GM19463 (cell line): Measurements from ENCODE around the gene MOB2.
"Not testable (repeated sequence)": the region's sequence is repeated elsewhere in the genome, so short reads cannot be mapped to it uniquely, and the experiment has no call there.

Experiments used
- ATAC-seq: cut with Tn5 transposase; IDR thresholded peaks from one replicate; pipeline ENCODE4 v1.9.1; 2021; ENCODE audit warnings: mild to moderate bottlenecking, moderate library complexity; ENCODE audit not compliant: unreplicated experiment

MOB2 gene

GRCh38 chr11:1519028-1520010, 32.7 kb upstream of the MOB2 start:
- no peak for ATAC-seq

DNA sequence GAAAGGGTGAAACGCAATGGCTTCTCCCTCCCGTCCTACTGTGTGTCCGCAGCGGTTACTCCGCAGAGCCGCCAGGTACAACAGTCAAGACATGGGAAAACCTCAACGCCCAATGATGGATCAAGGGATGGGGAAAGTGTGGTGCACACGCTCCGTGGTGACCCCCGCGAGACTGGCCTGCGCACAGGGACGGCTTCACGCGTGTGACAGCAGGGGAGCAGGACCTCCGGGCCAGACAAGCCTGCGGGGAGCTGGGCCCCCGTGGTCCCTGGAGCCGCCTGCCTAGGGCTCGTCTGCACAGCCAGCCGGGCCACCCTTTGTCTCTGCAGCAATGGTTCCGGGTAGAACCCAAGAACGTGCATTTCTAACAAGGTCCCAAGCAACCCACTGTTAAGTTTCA, 31.7 kb upstream of the MOB2 start:
- ATAC-seq = no peak

DNA sequence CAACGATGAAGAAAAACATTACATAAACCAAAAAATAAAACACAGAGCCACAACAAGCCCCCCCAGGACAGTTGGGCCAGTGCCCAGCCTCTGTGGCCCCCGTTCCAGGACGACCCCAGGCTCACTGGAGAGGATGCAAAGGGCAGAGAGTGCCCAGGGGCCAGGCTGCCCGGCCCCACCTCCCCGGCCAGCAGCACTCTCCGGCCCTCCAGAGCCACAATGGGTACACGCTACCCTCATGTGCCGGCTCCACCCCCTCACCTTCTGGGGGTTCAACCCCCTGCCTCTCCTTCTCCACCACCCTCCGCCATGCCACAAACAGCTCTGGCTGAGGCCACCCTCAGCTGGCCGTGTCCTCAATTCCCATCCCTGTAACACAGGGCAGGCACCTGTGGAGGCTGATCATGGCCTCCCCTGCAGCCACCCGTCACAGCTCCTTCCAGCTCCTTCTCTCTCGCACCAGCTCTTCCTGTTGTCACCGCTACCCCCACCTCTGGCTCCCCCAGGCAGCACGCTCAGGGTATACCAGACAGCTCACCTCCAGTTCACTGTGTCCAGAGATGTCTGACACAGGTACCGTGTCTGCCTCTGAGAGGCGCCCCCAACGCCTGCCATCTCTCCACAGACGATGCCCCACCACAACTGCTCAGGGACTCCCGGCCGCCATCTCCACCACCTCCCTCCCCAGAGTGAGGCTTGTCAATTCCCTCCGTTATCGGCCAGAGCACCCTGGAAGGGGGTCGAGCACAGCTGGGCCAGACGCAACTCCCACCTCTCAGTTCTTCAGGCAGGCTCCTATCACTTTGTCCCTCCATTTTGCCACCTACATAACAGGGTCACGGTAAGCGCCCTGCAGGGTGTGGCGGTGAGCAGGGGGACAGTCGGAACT, 30.8 kb upstream of the MOB2 start:
- no peak for ATAC-seq

- ATAC-seq = no peak
Observed at GRCh38 chr11:1516273-1517067, 29.9 kb upstream of the MOB2 start.

DNA sequence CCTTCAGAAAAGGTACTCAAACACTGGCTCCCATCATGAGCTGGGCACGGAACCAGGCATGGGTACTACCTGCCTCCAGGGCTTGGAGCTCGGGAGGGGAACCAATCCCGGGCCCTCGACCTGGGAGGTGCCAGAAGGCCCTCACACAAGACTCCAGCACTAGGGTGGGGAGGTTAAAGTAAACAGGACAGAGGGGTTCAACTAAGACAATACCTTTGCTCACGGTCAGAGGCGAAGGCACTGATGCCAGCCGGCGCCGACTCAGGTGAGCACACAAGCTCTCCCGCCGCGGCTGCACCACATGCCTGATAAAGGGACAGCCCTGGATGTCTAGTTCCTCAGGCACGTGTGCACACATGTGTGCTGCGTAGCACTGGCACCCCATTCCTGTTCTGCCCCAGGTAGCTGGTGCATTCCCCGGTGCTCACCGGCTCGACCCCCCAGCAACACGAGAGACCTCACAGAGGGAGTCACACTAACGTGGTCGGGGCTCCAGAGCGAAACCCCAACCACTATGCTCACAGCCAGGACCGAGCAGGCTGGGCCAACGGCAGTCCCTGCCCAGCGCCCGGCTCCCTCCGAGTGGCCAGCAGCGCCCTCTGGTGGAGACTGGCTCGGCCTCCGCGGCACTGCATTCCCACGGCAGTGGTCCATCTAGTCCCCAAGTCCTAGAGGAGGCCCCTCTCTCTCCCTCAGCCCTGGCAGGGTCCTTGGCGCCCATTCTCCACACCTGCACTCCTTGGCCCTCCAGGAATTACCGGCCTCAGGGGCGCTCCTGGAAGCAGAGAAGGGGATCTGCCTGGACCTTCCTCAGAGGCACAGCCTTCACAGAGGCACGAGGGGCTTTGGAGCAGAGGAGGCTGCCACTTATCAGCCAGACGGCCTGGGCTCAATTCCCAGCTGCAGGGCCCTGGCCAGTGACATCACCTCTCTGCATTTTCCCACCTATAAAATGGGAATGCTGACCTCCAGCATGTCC, 28.8 kb upstream of the MOB2 start:
- ATAC-seq = no peak

- ATAC-seq = no peak
Observed at GRCh38 chr11:1514336-1515061, 27.9 kb upstream of the MOB2 start.

DNA sequence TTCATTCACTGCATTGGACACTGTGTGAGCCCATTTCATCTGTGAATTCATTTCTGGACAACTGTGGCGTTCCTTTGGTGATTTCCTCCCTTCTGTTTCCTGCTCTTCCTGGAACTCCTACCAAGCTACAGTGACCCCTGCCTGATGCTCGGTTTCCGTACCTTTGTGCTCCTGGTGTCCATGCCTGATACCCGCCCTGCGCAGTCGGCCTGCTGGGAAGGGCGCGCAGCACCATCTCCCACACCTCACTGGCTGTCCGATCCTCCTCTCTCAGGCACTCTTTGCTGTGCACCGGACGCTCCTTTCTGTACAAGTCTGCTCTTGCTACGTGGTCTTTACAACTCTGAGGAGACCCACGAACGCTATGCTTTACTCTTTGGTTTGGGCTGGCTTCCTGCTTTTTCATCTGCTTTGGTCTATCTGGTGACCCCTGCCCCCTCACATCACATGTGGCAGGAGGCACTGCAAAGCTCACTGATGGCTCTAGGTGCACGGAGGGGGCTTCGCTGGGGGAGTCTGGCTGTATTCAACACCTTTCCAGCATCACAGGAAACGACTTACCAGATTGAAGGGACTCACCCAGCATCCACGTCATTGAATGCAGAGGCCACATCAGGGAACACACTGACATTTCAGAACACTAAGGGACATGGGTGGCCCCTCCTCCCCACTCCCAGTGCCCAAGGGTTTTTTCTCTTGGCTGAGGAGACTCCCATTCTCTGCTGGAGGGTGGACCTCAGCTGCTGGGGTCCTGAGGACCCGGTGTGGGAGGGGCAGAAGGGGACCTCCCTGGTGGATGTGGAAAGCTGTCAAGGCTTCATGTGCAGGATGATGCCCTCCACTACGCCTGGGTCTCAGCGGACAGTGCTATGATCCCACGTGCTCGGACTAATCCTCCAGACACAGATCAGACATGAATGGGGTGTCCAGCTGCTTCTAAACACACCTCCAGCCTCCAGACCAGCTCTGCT, 27.0 kb upstream of the MOB2 start:
- ATAC-seq = no peak

GRCh38 chr11:1512531-1513258, 26.1 kb upstream of the MOB2 start:
- not testable (repeated sequence) for ATAC-seq

DNA sequence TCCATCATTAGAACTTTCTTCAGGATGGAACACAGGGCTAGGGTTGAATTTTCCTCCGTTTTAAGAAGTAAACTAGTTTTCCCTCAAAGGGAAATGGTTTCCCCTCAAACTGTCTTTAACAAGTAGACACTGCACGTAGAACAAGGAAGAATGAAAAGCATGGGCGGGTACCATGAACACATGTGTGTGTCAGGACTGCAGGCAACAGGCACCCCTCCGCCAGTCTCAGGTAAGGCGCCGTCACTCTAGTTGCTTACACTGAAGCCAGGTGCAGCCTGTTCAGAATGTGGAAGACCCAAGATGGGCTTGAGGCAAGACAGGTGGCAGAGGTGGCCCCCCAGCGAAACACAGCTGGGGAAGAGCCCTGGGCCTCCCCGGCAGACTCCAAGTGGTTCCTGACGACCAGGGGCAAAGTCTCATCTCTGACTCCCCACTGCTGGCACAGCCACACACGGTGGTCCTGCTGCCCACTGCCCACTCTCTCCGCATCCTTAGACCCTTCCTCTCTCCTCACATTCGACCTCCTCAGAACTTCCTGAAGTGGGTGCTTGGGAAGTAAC, 25.4 kb upstream of the MOB2 start:
- ATAC-seq = no peak

- ATAC-seq = no peak
Observed at GRCh38 chr11:1510928-1511327, 24.3 kb upstream of the MOB2 start.

DNA sequence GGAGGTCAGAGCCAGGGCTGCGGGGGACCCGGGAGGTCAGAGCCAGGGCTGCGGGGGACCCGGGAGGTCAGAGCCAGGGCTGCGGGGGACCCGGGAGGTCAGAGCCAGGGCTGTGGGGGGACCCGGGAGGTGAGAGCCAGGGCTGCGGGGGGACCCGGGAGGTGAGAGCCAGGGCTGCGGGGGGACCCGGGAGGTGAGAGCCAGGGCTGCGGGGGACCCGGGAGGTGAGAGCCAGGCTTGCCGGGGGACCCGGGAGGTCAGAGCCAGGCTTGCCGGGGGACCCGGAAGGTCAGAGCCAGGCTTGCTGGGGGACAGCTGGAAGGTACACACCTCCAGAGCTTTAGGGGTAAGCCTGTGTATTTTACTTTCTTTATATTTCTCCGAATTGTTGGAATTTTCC, 23.8 kb upstream of the MOB2 start:
- ATAC-seq = not testable (repeated sequence)

- ATAC-seq = no peak
Observed at GRCh38 chr11:1509626-1510255, 23.2 kb upstream of the MOB2 start.

- no peak for ATAC-seq
Observed at GRCh38 chr11:1508986-1509385, 22.4 kb upstream of the MOB2 start.

DNA sequence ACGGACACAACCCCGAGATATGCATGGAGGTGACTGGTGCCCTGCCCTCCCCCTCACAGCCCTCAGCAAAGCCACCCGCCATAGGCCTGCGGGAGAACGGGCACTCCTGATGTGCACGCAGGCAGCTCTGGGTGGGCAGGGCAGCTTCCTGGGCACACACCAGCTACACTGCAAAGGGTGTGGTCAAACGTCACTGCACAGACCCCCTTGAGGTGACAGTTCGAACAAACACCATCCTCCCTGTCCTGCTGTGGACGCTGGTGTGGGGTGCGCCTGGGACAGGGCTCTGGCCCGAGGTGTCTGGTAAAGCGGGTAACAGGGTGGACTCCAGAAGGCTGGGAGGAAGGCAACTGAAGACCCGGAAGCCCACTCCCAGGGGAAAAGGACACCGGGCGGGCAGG, 21.9 kb upstream of the MOB2 start:
- no peak for ATAC-seq

DNA sequence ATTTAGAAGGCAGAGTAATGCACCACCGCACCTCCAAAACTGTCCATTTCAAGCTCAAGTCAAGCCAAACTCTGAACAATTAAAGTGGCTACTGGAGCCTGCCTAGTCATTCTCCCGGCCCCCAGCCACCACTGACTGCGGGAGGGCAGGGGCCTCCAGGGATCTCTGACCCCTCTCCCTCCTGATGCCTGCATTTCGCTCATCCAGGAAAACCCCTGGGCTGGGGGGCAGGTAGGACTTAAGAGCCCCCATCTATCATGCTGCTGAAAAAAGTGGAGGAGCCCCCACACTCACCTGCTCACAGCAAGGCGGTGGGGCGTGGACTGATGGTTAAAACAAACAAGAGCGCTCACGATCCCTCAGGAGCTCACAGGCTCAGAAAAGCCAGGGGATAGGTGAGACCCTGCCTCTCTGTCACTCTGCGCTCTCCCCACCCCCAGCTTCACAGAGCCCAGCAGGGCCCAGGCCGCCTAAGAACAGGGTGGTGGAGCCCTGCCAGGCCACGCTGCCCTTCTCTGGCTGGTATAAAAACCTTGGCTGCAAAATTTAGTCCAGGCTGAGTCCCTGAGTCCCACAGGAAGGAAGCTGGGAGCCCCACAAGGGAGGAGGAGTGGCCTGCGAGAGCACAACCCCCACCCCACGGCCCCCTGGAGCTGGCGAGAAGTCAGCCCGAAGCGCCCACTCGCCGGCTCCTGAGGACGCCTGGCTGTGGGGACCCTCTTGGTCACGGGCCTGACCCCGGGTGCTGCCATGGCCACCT, 21.0 kb upstream of the MOB2 start:
- no peak for ATAC-seq

- no peak for ATAC-seq
Observed at GRCh38 chr11:1506981-1507380, 20.4 kb upstream of the MOB2 start.
